GM12875 (cell line): ENCODE data around the gene LRRC51.
"Not testable (repeated sequence)": the region's sequence is repeated elsewhere in the genome, so short reads cannot be mapped to it uniquely, and the experiment has no call there.

Experiments
- H3K4me3 ChIP-seq: one replicate; pipeline ENCODE4 v1.5.1; 2011; ENCODE audit warnings: low read depth, low read length, control low read depth
- TF ChIP-seq, protein P1 (sequence below): IDR thresholded peaks from 2 replicates; pipeline ENCODE4 v1.5.1; 2011; ENCODE audit warnings: low read depth, mild to moderate bottlenecking, control low read depth, inconsistent platforms, low read length, moderate library complexity, borderline replicate concordance; ENCODE audit not compliant: insufficient read depth

The LRRC51 gene

DNA sequence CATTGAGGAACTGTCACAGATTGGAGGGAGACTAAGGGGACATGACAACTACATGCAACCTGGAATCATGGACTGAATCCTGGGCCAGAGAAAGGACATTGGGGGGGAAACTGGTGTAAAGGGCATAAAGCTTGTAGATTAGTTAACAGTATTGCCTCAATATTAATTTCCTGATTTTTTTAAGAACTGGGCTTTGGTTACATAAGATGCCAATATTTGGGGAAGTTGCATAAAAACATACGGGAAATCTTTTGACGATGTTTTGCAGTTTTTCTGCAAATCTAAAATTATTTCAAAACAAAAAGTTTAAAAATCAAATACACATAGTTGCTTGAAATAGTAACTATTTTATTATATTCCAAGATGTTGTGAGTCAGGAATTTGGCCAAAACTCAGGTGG lies 52.0 kb downstream of the LRRC51 start:
- no peak overlapping the region for H3K4me3 ChIP-seq
- TF ChIP-seq, protein P1, sequence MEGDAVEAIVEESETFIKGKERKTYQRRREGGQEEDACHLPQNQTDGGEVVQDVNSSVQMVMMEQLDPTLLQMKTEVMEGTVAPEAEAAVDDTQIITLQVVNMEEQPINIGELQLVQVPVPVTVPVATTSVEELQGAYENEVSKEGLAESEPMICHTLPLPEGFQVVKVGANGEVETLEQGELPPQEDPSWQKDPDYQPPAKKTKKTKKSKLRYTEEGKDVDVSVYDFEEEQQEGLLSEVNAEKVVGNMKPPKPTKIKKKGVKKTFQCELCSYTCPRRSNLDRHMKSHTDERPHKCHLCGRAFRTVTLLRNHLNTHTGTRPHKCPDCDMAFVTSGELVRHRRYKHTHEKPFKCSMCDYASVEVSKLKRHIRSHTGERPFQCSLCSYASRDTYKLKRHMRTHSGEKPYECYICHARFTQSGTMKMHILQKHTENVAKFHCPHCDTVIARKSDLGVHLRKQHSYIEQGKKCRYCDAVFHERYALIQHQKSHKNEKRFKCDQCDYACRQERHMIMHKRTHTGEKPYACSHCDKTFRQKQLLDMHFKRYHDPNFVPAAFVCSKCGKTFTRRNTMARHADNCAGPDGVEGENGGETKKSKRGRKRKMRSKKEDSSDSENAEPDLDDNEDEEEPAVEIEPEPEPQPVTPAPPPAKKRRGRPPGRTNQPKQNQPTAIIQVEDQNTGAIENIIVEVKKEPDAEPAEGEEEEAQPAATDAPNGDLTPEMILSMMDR = no peak

DNA sequence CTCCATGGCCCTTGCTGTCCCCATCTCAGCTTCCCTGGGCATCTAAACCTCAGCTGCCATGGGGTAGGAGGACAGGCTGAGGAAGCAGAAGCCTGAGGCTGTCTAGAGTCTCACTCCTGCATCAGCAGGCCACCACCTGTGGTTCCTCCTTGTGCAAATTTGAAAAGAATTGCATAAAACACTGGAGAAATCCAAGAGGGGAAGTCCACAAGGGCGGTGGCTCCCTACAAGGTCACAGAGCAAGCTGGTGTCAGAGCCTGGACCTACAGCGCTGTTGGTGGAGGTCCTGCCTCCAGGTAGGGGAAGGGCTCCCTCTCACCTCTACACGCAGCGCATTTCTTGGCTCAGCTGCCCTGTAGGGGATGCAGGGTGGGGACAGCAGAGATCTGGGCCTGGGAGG lies 54.8 kb downstream of the LRRC51 start, which contains the start of gene FOLR3:
FOLR3 (plus strand) TSS at position 253 of the 400 bp plus-strand sequence. CDS start 228 bp downstream, outside the sequence.
- not testable (repeated sequence) for H3K4me3 ChIP-seq

DNA sequence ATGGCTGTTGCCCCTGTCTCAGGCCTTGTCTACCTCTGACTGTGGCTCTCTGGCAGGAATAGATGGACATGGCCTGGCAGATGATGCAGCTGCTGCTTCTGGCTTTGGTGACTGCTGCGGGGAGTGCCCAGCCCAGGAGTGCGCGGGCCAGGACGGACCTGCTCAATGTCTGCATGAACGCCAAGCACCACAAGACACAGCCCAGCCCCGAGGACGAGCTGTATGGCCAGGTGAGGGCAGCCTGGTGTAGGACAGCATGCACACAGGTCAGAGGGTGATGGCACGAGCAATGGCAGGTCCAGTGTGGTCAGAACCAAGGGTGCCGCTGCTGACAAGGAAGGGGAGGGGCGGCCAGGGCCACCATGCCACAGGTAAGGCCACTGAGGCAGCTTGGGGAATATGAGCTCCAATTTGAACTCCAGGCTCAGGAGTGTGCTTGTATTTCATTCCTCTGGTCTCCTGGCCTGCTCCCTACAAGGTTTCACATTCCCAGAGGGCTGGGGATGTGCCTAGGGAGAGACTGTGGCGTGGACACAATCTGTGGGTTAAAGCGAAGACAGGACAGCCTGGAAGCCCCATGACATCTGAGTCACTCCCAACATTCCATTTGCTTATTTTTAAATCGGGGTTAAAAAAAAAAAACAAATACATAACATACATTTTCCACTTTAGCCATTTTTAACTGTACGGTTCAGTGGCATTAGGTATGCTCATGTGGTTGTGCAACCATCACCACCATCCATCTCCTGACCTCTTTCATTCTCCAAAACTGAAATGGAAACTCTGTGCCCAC lies 55.4 kb downstream of the LRRC51 start:
- TF ChIP-seq, protein P1 = no peak

DNA sequence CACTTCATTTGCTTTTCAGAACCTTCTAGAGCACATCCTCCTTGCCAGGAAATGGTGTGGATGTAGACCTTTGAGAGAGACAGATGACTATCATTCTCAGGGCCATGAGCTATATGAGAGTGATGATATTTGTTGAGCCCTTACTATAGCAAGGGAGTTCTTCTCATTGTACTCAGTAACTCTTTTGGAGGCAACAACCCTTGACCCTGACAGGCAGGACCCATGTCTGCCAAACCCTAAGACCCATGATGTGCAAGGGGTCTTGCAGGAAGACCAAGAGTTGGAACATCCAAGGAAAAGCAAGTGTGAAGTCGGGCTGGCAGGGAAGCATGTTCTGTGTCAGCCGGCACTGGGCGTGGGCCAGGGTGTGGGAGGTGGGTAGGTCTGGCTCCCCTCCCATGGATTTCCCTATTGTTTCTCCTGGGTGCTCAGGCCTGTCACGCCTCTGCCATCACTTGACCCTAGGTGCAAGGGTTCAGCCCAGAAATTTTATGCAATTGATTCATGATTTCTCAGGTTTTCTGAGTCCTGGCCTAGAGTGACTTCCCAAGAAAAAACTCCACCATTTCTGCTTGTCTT lies 56.1 kb downstream of the LRRC51 start:
- TF ChIP-seq, protein P1 = no peak
- no peak overlapping the region for H3K4me3 ChIP-seq

More for the DNA sequence above, 55.4 kb downstream of the LRRC51 start:
- no peak overlapping the region for H3K4me3 ChIP-seq

DNA sequence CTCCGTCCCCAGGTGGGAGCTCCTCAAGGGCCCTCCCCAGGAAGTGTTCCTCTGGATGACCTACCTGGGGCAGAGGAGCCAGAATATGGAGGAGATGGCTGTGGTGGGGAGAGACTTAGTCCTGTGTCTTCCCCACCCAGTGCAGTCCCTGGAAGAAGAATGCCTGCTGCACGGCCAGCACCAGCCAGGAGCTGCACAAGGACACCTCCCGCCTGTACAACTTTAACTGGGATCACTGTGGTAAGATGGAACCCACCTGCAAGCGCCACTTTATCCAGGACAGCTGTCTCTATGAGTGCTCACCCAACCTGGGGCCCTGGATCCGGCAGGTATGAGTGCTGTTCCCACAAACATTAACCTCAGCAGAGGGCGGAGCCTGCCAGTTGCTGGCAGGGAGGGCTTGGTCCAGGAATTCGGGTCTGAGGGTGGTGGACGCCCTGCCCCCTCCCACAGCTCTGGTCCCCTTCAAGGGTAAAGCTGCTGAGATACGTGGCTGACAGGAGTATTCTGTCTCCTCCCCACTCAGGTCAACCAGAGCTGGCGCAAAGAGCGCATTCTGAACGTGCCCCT lies 58.3 kb downstream of the LRRC51 start:
- H3K4me3 ChIP-seq = no peak overlapping the region
- TF ChIP-seq, protein P1 = no peak

DNA sequence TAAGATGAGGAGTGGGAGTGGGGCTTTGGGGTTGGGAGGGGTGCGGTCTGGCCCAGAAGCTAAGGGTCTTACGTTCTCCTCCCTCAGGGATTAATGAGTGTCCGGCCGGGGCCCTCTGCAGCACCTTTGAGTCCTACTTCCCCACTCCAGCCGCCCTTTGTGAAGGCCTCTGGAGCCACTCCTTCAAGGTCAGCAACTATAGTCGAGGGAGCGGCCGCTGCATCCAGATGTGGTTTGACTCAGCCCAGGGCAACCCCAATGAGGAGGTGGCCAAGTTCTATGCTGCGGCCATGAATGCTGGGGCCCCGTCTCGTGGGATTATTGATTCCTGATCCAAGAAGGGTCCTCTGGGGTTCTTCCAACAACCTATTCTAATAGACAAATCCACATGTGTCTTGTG lies 58.9 kb downstream of the LRRC51 start:
- no peak overlapping the region for H3K4me3 ChIP-seq
- TF ChIP-seq, protein P1 = no peak

DNA sequence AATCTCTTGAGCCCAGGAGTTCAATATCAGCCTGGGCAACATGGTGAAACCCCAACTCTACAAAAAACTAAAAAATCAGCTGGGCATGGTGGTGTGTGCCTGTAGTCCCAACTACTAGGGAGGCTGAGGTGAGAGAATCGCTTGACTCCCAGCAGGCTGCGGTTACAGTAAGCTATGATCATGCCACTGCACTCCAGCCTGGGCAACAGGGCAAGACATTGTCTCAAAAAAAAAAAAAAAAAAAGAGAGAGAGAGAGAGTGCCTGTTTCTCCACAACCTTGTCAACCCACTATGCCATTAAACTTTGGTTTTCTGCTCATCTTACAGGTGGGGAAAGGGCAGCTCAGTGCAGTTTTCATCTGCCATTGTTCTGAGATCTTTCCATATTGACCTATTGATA lies 60.0 kb downstream of the LRRC51 start:
- TF ChIP-seq, protein P1 = no peak
- H3K4me3 ChIP-seq = no peak overlapping the region
